Nephron (organoid): Measurements from ENCODE around the gene PML.
A peak's percentile ranks its signal among the peaks of the same experiment; 100 is the strongest.

Experiments
- H3K27ac Mint-ChIP-seq, 3 experiments: 2 replicates each; pipeline ENCODE4 v1.8.0; 2020; ENCODE audit warnings: mixed read lengths in 3 of 3, mild to moderate bottlenecking in 2 of 3, moderate library complexity in 1 of 3
- H3K27me3 Mint-ChIP-seq: 2 replicates; pipeline ENCODE4 v1.8.0; 2021; ENCODE audit warnings: low read depth, mild to moderate bottlenecking, moderate library complexity, mixed read lengths
- H3K36me3 Mint-ChIP-seq: 2 replicates; pipeline ENCODE4 v1.8.0; 2020; ENCODE audit warnings: low read depth, mixed read lengths
- H3K4me1 Mint-ChIP-seq: 2 replicates; pipeline ENCODE4 v1.8.0; 2020; ENCODE audit warnings: mixed read lengths
- H3K4me3 Mint-ChIP-seq, 3 experiments: 2 replicates each; pipeline ENCODE4 v1.8.0; 2020; ENCODE audit warnings: mild to moderate bottlenecking in 3 of 3, mixed read lengths in 3 of 3, moderate library complexity in 2 of 3
- H3K9me3 Mint-ChIP-seq: 2 replicates; pipeline ENCODE4 v1.8.0; 2020; ENCODE audit warnings: mixed read lengths
- CTCF ChIP-seq, 3 experiments: fragments of 200-600 bp; sonication (generic); IDR thresholded peaks; one replicate each; pipeline ENCODE4 v1.5.0; 2021; ENCODE audit warnings: antibody characterized with exemption in 3 of 3; ENCODE audit not compliant: unreplicated experiment in 3 of 3

PML gene

GRCh38 chr15:73992594-73992898 lies 2.0 kb upstream of the PML start:
- peak overlapping the region in 2 of 3 experiments; percentile 55 to 79 for H3K27ac Mint-ChIP-seq
- no peak for TF ChIP-seq CTCF (IDR thresholded peaks at IDR 0.05; ENCODE audit: unreplicated experiment in 3 of 3)
- H3K9me3 Mint-ChIP-seq, result no peaks in the 10 kb centered on the region
- no peaks in the 10 kb centered on the region for H3K27me3 Mint-ChIP-seq
- H3K36me3 Mint-ChIP-seq, result no peaks in the 10 kb centered on the region
- peaks cover 43% of the 10 kb centered on the region for H3K4me1 Mint-ChIP-seq
- peak overlapping the region; percentile 86 to 97 (median 92) for H3K4me3 Mint-ChIP-seq

GRCh38 chr15:73993211-73993994 lies 1.1 kb upstream of the PML start:
- Mint-ChIP-seq H3K4me3 (peak overlapping the region; percentile 91 to 97 (median 92)), H3K4me1 (peaks cover 43% of the 10 kb centered on the region), H3K27ac (peak overlapping the region in 2 of 3 experiments; percentile 94 to 96), H3K9me3 (no peaks in the 10 kb centered on the region), H3K36me3 (no peaks in the 10 kb centered on the region), H3K27me3 (no peaks in the 10 kb centered on the region)
- no peak for TF ChIP-seq CTCF (IDR thresholded peaks at IDR 0.05; ENCODE audit: unreplicated experiment in 3 of 3)

GRCh38 chr15:73994912-73995622 lies 551 bp downstream of the PML start:
- Mint-ChIP-seq H3K9me3 (no peaks in the 10 kb centered on the region), H3K4me1 (peaks cover 48% of the 10 kb centered on the region), H3K36me3 (peaks cover 5% of the 10 kb centered on the region), H3K4me3 (peak overlapping the region; percentile 91 to 97 (median 92)), H3K27me3 (no peaks in the 10 kb centered on the region), H3K27ac (peak overlapping the region; percentile 81 to 96 (median 94))
- TF ChIP-seq CTCF (IDR thresholded peaks at IDR 0.05; ENCODE audit: unreplicated experiment in 3 of 3), result no peak

- no peaks in the 10 kb centered on the region for H3K9me3 Mint-ChIP-seq
- H3K36me3 Mint-ChIP-seq, result peaks cover 8% of the 10 kb centered on the region
- H3K27ac Mint-ChIP-seq, result peak overlapping the region in 2 of 3 experiments; percentile 8 to 96
- TF ChIP-seq CTCF (IDR thresholded peaks at IDR 0.05; ENCODE audit: unreplicated experiment in 3 of 3), result no peak
- H3K4me1 Mint-ChIP-seq, result peaks cover 41% of the 10 kb centered on the region
- peak overlapping the region; percentile 91 to 97 (median 92) for H3K4me3 Mint-ChIP-seq
- H3K27me3 Mint-ChIP-seq, result no peaks in the 10 kb centered on the region
Measured at GRCh38 chr15:73996267-73996666, 1.8 kb downstream of the PML start.

GRCh38 chr15:73996939-73997338 lies 2.4 kb downstream of the PML start:
- peak overlapping the region; percentile 43 to 92 (median 67) for H3K4me3 Mint-ChIP-seq
- H3K27me3 Mint-ChIP-seq, result no peaks in the 10 kb centered on the region
- H3K36me3 Mint-ChIP-seq, result peaks cover 8% of the 10 kb centered on the region
- H3K4me1 Mint-ChIP-seq, result peaks cover 39% of the 10 kb centered on the region
- peak overlapping the region in 2 of 3 experiments; percentile 8 to 13 for H3K27ac Mint-ChIP-seq
- no peak for TF ChIP-seq CTCF (IDR thresholded peaks at IDR 0.05; ENCODE audit: unreplicated experiment in 3 of 3)
- H3K9me3 Mint-ChIP-seq, result no peaks in the 10 kb centered on the region
